CD1c-positive myeloid dendritic cell (primary cell): ENCODE results near the gene BACH2.

ENCODE experiments used
- DNase-seq: peaks from one replicate; pipeline ENCODE4 v3.0.0-alpha.2; 2016; ENCODE audit errors: extremely low spot score

Gene BACH2

DNA sequence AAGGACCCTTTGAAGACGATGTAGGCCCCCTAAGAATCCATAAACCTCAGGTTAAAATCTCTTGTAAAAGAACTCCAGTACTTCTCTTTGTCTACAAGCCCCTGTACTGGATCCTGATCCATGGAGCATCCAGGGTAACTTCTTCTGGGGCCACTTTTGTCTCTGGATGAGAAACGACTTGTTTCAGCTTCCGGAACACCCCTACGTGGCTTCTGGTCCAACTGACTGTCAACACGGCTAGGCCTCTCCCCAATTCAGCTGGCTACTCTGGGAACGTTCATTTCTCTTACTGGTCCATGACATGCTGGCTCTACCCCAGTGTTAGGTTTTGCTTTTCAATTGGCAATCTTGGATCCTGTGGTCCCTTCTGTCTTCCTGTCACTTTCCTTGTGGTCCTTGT is 198.0 kb downstream of the BACH2 start:
- DNase-seq: no peak

DNA sequence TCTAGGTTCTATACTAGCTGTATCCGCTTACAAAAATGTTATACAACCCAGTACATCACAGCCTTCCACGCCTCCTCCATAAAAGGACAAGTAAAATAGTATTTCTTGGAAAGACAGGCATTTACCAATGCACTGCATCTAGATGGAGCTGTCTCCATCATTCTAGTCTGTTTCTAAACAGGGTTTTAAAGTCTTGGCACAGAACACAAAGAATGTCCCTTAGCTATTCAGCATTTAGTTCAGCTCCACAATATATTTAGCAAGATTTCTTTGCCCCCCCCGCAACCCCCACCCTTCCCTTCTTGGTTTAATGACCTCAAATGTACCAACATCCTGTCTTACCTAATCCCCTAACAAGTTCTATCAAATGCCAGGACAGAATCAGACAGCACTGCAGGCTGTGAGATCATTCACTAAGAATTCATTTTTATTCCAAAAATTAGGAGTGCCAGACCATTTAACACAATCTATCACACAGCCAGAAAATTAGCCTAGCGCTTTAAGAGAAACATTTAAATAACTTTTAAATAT is 198.6 kb downstream of the BACH2 start:
- peak; percentile 37 for DNase-seq

DNA sequence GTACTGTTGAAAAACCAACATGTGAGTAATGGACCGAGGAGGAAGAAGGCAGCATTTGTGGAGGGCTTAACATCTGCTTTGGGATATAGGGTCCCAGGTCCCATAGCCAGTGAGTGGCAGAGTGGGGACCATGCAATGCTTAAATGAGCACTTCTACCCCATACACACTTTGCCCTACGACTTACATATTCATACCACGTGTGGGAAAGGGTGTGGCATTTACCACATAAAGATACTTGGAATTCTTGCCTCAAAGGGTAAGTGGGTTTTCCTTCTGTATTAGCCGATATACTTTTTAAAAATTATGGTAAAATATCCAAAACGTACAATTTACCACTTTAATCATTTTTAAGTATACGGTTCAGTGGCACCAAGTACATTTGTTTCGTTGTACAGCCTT is 199.3 kb downstream of the BACH2 start:
- no peak for DNase-seq

DNA sequence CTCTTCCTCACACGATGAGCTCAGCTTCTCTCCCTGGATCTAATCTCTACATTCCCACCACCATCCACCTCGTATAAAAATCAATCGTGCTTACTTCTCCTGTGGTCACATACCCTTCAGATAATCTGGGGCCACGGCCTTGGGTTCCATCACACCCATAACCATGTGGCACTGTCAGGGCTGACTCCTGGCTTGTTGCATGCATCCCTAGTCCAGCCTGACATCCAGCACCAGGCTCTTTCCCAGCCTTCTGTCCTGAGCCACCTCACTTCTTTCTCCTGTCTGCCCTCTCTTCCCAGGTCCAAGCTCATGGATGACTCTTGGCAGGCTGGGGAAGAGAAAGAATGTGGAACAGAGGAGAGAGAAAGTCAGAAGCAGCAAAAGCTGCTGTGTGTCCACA is 199.8 kb downstream of the BACH2 start:
- no peak for DNase-seq

DNA sequence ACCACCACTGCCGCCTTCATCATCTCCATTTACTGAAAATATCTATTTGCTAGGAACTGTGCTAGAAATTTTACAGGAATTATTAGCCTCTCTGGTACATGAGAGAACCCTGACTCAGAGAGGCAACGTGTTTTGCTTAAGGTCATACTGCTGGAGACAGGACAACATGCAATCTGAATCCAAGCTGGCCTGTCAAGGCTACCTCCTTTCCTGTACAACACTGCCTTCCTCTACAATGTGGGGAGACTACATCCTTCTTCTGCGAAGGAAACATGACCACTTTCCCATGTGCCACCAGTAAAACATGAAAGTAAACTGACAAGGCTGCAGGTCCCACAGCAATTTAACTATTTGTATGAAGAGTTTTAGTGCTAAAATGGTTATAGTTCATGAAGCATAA is 200.9 kb downstream of the BACH2 start:
- no peak for DNase-seq

DNA sequence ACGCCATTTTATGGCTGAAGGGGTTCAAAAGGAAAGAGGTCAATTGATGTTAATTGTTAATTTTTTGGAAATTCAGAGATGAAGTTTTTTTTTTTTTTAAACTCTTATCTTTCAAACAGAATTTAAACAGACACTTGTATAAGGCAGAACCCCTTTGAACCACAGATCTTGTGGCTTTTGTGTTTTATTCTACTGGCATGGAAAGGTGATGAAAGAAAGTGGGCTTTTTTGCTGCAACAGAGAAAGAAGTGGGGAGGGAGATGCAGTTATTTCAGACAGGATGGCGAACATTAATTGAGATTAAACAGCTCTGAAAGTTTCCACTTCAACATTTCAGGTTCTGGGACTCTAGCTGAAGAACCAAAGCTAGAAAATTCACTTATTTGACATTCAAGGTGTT is 201.5 kb downstream of the BACH2 start:
- no peak for DNase-seq

DNA sequence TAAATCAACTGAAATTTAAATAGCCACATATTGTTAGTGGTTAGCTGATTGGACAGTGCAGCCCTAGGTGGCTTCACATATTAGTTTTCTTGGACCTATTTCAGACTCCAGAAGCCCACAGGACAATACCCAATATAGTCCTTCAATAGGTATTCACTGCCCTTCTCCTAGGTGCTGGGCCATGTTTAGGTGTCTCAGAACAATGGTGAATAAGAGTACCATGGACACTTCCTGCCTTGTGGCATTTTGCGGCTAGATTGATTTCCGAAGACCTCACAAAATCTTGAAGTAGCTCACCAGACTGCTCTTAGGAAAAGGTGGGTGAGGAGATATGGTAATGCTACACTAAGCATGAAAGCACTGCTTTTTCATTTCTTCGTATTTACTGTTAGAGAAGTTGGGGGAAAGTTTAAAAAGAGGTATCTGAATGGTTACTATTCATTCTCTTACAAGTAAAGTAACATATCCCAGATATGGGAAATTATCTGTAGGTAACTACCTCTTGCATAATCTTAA is 203.0 kb downstream of the BACH2 start:
- DNase-seq: no peak

DNA sequence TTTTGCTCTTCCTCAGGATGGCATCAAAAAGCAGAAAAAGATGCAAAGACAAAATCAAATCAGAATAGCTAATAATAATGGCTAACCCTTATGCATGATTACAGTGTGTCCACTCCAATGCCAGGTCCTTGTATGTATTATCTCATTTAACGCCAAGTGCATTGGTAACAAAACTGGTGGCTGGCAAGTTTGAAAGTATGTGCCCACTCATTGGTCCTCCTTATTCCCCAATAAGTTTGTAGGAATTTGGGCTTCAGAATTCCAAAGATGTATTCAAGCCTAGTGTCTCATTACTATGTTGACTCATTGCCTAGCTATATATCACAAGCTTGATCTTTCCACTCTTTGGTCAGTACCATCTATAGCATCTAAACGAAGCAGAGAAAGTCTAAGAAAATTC is 205.8 kb downstream of the BACH2 start:
- DNase-seq: no peak

DNA sequence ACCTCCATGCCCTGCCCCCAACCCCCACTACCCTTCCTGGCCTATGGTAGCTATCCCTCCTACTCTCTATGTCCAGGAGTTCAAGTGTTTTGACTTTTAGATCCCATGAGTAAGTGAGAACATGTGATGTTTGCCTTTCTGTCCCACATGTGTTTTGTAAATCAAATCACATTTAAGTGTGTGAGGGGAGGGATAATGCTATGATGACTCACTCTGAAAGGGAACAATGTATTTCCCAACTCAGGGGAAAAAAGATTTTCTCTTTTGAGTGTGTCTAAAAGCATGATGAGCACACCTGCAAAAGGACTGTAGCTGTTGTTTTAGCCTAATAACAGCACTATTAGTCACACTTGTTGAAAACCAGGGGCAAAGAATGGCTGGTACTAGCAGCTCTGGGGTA is 208.6 kb downstream of the BACH2 start:
- DNase-seq: peak; percentile 67

DNA sequence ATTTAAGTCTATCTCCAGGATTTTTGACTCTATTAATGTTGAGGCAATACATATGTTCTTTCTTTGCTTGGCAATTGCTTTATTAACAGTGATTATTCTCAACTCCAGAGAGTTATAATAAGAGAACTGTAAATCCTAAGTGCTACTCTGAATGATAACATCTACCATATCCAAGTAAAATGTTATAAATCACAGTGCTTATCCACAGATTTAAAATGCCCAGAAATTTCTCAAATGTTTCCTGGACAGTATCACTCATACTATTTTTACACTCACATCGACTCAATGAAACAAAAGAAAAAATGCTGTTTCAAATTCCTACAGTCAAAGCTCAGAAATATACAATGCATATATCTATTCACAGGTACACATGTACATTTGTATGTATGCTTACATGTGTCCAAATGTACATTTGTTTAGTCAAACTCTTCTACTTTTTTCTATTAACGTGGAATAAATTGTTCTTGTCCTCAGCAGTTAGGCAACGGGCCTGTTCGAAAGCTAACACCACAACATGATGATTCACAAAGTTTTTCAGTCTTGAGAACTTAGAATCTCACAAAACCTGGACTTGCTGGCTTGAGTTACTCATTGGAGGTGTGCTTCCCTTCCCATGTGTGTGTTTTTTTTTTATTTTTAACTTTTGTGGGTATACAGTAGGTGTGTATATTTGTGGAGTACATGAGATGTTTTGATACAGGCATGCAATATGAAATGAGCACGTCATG is 209.4 kb downstream of the BACH2 start:
- no peak for DNase-seq

DNA sequence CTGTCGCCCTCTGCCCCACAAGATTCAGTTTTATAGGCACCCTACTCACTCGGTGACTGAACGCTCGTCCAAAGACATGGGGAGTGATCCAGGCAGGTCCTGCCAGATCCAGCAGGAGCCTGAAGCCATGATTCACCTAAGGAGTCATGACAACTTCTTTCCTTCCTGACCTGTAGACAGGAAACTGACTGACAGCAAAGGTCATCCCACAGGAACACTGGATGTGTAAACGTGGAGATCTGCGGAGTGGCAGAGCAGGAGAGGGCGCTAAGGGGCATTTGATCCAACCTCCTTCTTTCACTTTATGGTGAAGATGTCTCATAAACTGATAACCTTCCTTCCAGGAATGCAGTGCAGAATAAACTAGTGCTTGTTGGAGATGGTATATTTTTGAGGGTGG is 210.1 kb downstream of the BACH2 start:
- no peak for DNase-seq

DNA sequence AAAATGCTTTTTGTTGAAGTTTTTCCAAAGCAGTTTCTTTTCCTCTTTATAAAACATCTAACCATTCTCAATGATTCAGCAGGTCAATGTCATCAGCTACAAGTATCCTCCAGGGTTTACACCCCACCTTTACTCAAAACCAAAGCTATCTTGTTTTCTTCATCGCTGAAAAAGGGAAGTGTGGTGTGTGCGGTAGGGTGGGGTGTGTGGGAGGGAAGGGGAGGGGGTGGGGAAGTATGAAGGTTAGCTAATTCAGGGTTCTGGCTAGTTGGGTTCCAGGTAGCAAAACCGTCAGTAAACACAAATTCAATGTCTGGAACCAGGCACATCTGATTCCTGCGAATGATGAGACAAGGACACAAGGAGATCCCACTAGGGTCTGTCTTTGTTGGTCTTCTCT is 212.8 kb downstream of the BACH2 start:
- DNase-seq: peak; percentile 69

DNA sequence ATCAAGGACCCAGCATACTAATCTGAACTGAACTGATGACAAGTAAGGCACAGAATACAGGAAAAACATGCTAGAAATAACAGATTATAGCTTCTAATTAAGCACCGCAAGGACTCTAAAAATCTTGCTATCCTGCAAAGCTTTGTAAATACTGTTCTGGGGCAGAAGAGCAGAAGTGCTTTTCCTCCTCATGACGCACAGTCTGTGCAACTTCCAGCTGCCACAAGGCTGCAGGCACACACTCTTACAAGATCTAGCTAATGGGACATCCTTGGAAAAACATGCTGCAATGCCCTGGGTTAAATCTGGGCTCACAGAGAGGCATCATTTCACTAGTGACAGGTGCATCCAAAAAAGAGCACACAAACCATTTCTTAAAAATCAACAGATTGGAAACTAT is 213.8 kb downstream of the BACH2 start:
- DNase-seq: no peak

DNA sequence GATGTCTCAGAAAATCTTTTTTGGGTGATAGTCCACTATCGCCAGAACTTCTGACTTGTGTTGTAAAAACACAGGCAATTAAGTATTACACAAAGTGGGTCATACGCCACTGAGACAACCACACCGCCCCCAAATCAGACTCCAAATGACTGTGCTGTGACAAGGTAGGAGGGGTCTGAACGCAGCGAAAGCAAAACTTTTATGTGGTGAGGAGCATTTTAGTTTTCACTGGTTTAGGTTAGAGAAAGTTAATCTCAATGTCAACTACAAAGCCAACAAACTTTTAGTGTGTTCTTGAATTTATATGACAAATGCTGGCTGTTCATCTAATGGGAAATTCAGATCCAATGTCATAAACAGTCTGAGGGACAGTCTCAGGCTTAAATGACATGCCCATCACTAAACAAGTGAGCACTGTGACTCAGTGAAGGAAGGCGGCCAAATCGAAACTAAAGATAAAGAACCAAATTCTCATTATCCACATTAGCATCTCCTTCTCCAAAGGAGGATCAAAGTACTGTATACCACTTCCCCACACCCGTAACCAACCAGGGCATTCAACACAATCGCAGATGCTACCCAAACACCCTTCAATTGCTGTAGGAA is 215.7 kb downstream of the BACH2 start:
- peak; percentile 29 for DNase-seq

DNA sequence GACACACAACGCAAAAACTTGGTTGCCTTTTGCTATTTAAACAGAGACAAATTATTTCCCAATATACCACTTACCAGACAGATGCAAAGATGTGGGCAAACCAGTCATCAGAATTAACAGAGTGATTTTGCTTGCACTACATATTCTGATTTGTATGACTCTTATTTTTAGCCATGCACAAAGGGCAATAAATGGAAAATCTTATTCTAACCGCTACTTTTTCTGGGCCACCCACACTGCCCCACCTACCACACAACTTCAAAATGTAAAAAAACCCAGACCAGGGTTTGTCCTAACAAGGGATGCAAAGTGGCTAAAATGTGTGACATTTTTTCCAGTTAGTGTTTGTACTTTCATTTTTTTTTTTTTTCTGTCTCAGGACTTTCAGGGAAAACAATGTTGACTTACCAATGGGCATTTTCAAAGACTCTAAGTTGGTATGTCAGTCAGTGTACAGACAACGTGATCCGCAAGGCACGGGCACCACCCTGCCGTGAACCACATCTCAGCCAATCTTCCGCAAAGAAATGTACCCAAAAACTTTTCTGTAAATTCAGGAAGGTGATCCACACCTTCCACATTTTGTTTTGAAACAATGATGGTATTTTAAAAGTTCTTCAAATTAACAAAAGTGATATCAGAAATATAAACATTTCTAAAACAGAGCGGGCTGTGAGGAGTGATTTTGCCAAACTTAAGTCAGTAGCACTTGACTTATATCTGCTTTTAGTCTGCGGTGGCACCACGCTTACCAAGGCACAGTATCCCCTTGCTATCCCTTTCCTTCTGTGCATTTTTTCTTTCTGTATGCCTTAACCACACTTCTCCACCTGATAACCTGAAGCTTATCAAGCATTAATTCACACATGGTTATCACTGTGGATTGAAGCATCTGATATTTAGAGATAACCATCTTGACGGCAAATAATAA is 216.8 kb downstream of the BACH2 start:
- DNase-seq: no peak

DNA sequence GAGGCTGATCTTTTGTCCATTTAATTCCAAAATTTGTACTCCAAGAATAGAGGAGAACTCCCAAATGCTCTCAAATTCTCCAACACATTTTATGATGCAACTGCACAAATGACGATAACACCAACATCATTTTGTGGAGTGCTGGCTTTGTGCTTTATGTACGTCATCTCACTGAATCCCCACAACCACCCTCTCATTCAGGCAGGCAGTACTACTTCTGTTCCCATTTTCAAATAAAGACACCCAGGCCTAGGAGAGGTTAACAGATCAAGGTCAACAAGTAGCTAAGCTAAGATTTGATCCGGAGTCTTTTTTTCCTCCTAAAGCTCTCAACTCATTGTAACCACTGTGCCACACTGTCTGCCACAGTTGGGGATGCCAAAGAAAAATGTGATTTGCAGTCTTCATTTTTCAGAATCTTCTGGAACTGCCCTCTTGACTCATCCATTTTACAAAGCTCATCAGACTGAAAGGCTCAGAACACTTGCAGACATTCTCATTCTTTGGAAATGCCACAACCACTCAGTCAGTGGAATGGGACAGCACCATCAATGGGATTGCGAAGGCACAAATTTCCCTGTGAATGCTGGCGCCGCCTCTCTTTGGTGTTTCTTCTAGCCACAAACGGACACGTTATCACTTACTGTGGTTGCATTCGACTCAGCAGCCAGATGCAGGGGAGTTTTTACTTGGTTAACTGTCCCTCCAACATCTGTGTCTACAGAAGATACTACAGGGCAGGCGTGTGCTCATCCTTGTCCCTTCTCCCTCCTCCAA is 217.9 kb downstream of the BACH2 start:
- no peak for DNase-seq

DNA sequence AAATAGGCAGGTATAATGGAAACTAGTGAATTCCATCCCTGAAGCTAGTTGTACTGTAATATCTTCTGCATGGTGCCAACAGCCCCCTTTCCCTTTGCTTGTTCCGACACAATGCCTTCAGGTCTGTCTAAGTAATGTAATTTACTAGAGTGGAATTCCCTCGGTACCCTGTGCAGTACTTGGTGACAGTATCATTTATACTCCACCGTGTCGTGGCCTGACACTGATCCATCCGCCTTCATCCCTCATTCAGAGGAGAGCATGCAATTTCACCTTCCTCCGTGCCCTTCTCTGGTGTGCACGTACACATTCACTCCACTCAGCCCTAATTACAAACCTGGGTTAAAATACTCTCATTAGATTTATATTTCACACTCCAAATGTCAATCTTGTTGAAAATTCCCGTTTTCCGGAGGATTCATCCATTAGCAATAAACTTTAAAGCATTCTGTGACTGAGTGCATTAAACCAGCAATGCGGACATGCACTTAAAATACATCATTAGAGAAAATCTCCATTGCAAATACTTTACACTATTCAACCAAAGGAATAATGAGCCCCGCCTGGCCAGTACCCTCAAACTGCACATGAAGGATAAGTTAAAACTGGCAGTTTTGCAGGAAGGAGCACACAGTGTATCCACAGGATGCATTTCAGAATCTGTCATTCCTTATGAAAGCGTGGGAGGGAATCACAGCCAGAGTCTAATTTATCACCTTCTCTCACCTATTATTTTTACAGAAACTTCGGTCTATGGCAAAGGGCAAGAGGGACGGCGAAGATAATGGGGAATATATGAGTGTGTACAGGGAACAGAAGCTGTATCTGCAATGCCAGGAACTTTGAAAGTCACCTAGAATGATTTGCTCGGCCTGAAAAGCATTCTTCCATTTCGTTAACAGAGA is 219.9 kb downstream of the BACH2 start:
- DNase-seq: no peak

DNA sequence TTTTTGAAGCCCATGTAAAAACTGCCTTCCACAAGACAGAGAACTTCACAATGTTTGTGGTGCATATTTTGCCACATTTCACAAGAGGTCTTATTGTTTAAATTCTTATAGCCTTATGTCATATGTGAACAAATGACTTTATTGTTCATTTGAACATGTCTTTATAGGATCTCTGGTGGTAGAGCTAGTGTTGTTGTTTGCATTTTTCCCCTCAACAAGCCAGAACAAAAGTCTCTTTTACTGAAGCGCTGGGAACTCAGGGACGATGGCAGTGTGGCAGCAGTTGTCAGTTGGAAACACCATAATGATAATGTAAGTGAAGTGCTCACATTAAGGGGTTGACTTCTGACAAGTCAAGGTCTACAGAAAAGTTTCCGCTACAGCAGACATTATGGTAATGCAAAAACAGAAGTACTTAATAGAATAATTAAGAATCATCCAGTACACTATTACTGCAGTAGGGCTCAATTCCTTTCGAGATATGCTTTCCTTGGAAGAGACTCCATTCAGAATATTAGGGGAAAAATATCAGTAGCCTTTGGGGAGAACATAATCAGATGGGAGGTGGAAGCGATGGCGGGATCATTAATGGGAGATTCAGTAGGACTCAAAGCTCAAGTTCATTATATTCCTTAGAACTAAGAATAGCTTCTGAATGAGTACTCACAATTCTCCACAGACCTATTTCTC is 222.3 kb downstream of the BACH2 start:
- DNase-seq: no peak

DNA sequence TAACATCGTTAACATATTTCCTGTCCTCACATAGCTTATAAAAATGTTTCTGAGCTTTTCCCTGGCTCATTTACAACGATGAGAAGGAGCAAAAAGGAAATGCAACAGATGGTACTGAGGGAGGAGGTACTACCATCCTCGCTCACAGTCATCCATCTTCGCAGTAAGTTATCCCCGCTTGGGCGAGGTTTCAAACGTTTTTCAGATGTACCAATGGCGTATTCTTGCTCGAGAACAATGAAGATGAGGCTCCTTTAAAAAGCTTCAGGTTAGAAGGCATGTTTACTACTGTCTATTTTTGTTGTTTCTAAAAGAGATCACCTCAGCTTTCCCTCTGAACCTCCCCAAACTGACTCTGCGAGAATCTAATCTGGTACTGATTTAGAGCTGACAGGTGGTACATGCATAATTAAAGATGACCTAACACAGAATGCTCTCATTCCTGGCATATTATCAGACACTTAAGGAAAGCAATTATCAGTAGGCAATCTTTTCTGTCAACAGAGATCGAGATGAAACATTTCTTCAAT is 223.6 kb downstream of the BACH2 start:
- no peak for DNase-seq

DNA sequence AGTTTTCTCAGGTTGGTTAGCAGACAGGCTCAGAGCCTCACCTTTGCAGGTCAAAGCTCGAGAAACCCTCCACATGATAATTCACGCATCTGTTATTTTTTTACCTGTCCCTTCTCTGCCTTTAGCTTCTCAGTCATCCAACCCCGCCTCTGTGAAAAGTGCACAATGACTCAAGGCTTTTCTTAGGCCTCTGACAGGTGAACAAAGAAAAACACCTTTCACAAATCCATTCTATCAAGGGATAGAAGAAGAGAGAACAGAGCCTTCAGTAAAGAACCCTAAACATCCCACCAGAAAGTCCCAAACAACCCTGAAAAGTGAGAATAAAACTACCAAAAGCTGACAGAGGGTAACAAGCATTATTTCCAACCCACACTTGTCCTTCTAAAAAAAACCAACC is 224.1 kb downstream of the BACH2 start:
- no peak for DNase-seq
